GM13976 (cell line): ENCODE results near the gene SCUBE2.
"Not testable (repeated sequence)": the region's sequence is repeated elsewhere in the genome, so short reads cannot be mapped to it uniquely, and the experiment has no call there.

Source experiments
- DNase-seq: peaks from one replicate; pipeline ENCODE4 v3.0.0; 2012; ENCODE audit warnings: low spot score
- in situ Hi-C: fragments of 300-500 bp; cut with MboI; formaldehyde crosslinking; loops from one replicate; pipeline ENCODE4 v1.12.0; 2022; ENCODE audit warnings: low sequenced_read_pairs, mixed read lengths, inconsistent platforms; ENCODE audit not compliant: unreplicated experiment
- TF ChIP-seq, protein P1 (sequence below): IDR thresholded peaks from 2 replicates; pipeline ENCODE4 v1.5.1; 2012; ENCODE audit warnings: borderline replicate concordance, mild to moderate bottlenecking; ENCODE audit not compliant: insufficient read depth; ENCODE audit errors: extremely low read depth, missing control alignments, control extremely low read depth

SCUBE2 gene

DNA sequence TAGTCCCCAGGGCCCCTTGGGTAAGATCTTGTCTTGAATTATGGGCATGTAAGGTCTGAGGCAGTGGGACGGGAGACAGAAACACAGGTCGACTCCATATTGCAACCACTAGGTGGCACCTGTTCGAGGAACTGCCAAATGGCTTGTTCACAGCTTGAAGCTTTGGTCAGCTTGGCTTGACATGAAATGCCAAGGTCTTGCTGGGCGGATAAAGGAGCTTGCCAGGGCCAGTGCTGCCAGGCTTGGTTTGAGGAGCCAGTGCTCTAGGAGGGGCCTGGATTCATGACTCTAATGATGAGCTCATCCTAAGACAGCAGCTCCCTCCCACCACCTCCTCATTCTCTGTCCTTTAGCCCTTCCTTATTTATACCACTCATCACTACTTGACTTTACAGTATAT, 75.7 kb downstream of the SCUBE2 start:
- DNase-seq: peak; percentile 81
- in situ Hi-C loops: no loop called here
- TF ChIP-seq, protein P1, sequence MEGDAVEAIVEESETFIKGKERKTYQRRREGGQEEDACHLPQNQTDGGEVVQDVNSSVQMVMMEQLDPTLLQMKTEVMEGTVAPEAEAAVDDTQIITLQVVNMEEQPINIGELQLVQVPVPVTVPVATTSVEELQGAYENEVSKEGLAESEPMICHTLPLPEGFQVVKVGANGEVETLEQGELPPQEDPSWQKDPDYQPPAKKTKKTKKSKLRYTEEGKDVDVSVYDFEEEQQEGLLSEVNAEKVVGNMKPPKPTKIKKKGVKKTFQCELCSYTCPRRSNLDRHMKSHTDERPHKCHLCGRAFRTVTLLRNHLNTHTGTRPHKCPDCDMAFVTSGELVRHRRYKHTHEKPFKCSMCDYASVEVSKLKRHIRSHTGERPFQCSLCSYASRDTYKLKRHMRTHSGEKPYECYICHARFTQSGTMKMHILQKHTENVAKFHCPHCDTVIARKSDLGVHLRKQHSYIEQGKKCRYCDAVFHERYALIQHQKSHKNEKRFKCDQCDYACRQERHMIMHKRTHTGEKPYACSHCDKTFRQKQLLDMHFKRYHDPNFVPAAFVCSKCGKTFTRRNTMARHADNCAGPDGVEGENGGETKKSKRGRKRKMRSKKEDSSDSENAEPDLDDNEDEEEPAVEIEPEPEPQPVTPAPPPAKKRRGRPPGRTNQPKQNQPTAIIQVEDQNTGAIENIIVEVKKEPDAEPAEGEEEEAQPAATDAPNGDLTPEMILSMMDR: peak; percentile 80

DNA sequence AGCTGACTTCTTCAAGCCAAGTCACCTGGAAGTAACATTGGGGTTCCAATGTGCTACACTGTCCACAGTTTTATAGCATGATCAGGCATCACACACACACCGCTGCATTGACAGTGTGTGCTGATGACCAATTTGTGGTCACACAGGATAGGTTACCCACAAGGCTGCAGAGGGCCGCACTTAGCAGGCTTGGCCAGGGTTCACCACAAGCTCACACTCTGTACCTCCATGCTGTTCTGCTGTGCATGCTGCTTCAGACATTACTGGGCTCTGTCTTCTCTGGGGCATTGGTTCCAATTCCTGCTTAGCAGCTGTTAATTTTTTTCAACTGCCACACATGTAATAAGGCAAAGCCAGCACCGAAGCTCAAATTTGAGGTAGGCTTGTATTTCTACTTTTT, 76.6 kb downstream of the SCUBE2 start:
- in situ Hi-C loops: no loop called here

DNA sequence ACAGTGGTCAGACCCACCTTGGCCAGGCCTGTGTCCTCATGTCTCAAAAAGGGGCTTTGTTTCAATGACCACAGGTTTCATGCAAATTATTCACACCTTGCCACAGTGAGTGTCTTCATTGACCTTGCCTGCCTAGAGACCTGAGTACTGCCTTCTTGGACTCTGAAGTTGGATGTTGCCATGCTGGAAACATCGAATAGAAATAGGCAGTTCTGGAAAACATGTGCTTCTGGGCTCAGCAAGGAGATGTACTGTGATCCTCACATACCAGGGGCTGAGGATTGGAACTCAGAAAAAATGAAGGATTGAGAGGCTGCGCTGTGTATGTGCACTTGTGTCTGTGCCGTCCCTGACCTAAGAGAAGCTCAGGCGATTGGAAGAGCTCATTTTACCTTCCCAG, 78.0 kb downstream of the SCUBE2 start:
- in situ Hi-C loops: no loop called here
- TF ChIP-seq, protein P1: no peak
- DNase-seq: no peak

More for the DNA sequence above, 76.6 kb downstream of the SCUBE2 start:
- TF ChIP-seq, protein P1: no peak
- DNase-seq: no peak

DNA sequence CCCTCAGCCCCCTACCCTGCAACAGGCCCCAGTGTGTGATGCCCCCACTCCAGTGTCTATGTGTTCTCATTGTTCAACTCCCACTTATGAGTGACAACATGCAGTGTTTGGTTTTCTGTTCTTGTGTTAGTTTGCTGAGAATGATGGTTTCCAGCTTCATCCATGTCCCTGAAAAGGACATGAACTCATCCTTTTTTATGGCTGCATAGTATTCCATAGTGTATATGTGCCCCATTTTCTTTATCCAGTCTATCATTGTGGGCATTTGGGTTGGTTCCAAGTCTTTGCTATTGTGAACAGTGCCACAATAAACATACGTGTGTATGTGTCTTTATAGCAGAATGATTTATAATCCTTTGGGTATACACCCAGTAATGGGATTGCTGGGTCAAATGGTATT, 81.9 kb downstream of the SCUBE2 start:
- in situ Hi-C loops, DNase-seq: not testable (repeated sequence)

DNA sequence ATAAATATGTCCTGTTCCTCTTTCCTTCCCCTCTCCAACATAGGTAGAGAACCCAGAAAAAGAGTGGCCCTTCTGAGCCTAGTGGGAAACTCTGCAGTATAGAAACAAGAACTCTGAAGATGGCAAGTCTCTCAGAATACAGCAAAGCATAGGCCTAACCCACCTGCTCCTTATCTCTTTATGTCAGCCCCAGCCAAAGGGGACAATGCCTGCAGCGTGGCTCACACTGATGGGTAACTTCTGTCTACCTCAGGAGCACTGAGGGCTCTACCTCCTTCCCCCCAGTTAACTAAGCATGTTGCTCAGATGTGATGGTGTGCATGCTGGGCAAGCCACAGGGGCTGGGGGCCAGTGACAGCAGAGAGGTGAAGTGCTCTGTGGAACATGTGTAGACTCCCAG, 82.7 kb downstream of the SCUBE2 start:
- in situ Hi-C loops: no loop called here
- DNase-seq: no peak
- TF ChIP-seq, protein P1: no peak

DNA sequence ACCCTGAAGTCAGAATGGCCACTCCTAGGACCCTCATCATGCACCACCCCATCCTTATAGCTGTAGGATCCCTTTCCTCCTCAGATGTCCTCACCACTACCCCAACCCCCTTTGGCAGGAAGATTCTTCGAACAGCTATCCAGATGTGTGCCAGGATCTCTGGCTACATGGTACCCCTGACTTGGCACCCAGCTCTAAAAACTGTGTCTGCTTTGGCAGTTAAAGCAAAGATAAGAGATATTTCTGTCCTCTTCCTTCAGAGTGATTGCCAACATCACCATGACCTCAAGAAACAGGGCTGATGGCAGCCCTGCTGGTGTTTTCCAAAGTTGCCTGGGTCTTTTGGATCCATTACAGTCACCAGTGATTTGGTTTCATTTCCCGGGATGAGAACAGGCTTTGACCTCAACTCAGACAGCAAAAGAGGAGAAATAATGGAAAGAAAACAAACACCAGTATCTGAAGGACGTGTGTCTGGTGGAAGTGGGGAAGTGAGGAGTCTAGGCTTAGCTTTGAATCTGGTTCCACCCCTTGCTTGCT, 83.3 kb downstream of the SCUBE2 start:
- in situ Hi-C loops: no loop called here
- TF ChIP-seq, protein P1: no peak
- DNase-seq: no peak

DNA sequence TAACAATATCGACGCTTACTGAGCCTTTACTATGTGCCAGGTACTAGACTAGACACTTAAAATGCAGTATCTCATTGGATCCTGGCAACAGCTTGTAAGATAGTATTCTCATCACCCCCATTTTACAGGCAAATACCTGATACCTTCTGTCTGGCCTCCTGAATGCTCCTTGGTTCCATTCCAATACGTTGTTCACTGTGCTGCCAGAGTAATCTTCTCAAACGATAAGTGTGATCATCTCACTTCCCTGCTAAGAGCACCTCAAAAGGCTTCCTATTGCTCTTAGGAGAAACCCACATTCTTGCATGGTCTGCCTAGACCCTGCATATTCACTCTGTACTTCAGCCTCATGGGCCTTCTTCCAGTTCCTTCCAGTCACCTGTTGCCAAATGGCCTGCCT, 86.3 kb downstream of the SCUBE2 start:
- TF ChIP-seq, protein P1: no peak

More for the DNA sequence above, 86.3 kb downstream of the SCUBE2 start:
- no peak for DNase-seq
- in situ Hi-C loops: no loop called here
